GM10847 (cell line): ENCODE measurements around the gene HECA.

Source experiments
- POLR2A ChIP-seq: IDR thresholded peaks from 2 replicates; pipeline ENCODE4 v1.6.1; 2011; ENCODE audit not compliant: insufficient read length; ENCODE audit errors: extremely low read depth

HECA gene

DNA sequence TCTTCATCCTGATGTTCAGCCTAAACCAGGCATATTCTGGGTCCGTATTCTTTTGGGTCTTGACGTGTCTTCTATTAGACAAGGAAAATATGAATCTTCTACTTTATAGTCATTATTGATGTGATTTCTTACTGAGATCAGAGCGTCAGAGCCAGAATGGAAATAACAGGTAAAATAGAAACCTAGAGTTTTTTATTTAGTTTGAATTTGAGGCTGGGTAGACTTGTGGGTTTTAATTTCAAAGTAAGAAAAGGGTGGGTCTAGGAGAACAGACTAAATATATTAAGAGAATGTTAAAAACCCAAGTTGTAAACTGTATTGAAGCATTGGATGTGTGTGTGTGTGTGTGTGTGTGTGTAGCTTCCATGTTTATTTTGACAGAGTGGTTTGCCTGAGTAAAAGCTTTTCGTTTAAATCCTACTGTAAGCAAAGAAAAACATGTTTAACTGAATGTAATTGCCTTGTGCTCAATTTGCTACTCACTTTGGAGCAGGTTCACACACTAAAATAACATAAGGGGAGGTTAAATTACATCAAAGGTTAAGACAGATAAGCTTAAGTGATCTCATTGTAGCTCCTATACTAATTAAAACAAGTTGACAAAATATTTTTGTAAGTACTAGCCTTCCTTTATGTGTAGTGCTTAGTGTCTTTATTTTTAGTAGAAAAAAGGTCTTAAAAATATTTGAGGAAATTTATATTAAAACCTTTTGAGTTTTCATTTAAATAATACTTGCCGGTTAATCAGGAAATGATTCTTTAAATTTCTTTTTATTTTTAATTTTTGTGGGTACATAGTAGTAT, 17.4 kb downstream of the HECA start:
- no peak for TF ChIP-seq POLR2A

DNA sequence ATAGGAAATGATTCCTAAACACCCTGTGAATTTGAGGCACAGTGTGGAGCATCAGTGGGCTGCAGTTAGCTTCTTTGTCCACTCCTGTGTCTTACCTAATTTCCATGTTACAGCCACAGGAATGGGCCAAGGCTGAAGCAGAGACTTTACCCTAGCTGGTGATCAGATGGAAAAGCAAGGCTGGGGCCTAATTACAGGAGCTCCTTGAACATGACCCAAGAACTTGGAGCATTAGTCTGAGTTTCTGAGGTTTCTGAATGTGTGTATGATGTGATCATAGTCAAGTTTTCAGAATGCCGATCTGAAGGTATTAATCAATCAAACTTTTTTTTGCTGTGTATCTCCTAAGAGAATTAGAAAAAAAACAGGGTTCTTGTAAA, 18.0 kb downstream of the HECA start:
- no peak for TF ChIP-seq POLR2A

DNA sequence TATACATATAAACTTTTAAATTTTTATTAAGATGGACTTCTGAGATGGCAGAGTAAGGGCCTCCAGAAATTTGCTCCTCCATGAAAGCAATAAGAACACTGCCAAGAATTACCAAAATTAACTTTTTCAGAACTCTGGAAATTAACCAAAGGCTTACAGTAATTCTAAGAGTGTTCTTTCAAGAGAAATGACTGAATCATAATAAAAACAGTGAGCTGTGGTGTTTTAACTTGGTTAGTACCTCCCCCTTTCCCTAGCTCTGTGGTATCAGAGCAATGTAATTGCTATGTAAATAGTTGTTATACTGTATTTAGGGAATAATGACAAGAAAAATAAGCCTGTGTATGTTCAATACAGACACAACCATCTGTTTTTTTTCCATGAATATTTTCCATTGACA, 19.0 kb downstream of the HECA start:
- TF ChIP-seq POLR2A, result no peak

- TF ChIP-seq POLR2A, result no peak
Measured at GRCh38 chr6:139154881-139155547, 20.1 kb downstream of the HECA start.

DNA sequence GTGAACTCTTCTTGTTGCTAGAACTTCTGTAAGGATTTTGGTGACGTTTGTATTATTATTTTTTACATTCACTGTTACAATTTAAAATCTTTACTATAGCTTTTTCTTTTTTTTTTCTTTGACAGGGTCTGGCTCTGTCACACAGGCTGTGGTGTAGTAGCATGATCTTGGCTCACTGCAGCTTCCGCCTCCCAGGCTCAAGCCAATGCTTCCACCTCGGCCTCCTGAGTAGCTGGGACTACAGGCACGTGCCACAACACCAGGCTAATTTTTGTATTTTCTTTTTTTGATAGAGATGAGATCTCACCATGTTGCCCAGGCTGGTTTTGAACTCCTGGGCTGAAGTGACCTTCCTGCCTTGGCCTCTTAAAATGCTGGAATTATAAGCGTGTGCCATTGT, 21.2 kb downstream of the HECA start:
- TF ChIP-seq POLR2A, result no peak

- no peak for TF ChIP-seq POLR2A
Measured at GRCh38 chr6:139156551-139156950, 21.7 kb downstream of the HECA start.

DNA sequence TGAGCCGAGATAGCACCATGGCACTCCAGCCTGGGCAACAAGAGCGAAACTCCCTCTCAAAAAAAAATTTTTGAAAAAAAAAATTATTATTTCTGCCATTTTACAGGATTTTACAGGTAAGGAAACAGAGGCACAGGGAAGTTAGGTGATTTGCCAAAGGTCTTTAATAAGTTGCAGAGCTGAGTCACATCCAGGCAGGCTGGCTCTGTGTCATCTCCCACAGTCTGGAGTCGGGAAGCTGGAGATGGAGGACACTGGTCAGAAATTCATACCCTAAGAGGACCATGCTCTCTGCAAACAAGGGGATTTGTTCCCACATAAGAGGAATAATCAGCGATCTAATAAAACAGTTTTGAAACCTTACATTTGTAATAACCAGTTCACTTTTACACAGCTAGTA, 24.1 kb downstream of the HECA start:
- TF ChIP-seq POLR2A, result no peak

DNA sequence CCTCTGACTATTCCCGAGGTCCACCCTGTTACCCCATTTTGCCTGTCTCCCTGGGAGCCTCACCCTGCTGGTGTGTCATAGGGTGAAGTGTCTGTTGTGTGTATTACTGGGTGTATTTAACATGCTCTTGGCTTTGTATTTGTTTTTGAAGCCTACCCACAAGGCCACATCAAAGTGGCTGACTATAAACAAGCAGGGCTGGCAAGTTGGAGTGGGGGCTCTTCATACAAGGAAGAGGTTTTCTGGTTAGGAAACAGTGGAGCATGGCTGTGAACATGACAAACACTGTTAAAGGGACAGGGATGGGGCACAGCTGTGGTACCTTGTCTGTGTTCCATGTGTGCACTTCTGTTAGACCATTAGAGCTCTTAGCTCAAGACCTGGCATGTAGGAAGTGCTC, 26.3 kb downstream of the HECA start:
- no peak for TF ChIP-seq POLR2A

GRCh38 chr6:139161817-139162284, 27.0 kb downstream of the HECA start:
- TF ChIP-seq POLR2A, result no peak

DNA sequence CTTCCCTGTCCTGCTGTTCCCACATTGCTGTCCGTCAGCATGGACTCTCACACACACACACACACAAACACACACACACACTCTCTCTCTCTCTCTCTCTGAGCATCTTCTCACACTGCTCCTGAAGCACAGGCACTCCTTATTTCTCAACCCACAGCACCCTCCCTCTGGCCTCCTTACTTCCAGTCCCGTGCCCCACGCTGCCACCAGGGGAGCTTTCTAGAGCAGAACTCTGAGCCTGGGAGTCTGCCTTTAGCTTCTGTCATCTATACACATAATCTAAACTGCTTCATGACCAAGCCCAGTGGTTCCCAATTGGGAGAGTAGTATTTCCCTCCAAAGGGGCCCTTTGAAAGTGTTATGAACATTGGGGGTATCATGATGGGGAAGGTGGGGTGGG, 29.1 kb downstream of the HECA start:
- TF ChIP-seq POLR2A, result no peak

DNA sequence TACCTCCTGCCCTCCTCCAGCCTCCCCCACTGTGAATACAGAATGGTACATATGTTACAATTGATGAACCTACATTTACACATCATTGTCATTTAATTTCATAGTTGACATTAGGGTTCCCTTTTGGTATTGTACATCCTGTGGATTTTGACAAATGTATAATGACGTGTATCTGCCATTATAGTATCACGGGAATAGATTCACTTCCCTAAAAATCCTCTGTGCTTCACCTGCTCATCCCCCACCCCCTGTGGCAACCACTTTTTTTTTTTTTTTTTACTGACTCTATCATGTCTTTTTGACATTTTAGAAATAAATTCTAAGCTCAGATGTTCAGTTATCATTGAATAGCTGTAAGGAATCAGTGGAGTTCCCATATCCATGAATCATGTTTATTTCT, 30.4 kb downstream of the HECA start:
- no peak for TF ChIP-seq POLR2A

GRCh38 chr6:139166238-139166955, 31.5 kb downstream of the HECA start:
- TF ChIP-seq POLR2A, result no peak

- TF ChIP-seq POLR2A, result no peak
Measured at GRCh38 chr6:139166956-139167313, 32.1 kb downstream of the HECA start.

DNA sequence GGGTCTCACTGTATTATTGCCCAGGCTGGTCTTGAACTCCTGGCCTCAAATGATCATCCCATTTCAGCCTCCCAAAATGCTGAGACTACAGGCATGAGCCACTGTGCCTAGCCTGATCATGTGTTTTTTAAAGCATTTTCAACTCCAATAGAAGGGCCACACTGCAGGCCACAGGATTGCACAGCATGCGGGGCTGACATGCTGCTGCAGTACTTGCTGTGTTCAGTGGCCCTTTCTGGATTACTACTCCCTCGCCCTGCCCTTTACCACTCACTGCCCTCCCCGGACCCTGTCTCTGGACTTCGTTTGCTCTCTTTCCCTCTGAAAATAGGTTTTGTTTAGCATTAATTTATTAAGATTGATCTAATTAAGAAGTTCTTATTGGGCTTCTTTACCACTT, 37.3 kb downstream of the HECA start:
- no peak for TF ChIP-seq POLR2A

DNA sequence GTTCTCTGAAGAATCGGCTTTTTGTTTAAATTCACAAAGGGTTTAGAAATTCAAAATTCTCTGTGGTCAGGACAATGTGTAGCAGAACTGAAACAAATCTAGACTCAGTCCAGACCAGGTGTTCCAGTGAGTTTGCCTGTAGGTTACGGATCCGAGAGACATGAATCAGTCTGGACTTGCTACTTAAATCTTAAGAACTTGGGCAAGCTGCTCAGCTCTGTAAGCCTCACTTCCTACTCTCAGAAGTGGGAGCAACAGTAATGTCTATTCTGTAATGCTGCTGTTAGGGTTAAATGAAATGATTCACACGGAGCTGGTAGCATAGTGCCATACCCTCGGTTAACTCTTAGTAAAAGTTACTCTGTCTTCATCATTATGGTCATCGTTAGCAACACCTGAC, 37.7 kb downstream of the HECA start:
- TF ChIP-seq POLR2A, result no peak

- TF ChIP-seq POLR2A, result no peak
Measured at GRCh38 chr6:139173172-139173571, 38.3 kb downstream of the HECA start.

- TF ChIP-seq POLR2A, result no peak
Measured at GRCh38 chr6:139173822-139174221, 38.9 kb downstream of the HECA start.

- TF ChIP-seq POLR2A, result no peak
Measured at GRCh38 chr6:139174961-139175360, 40.1 kb downstream of the HECA start.
